Stimulated activated naive B cell treated with anti-CD40 and anti-IgM and Interleukin-4, amounts not matched to agents 10 μg/mL and 1 μg/mL and 100 μg/mL, for 72 hours (primary cell): ENCODE data around the gene TNIK.
A peak's percentile ranks its signal among the peaks of the same experiment; 100 is the strongest.

Source experiments
- ATAC-seq, 2 donors: fragments of 150-1000 bp; cut with Tn5 transposase; replicated peaks; 2 replicates each; pipeline ENCODE4 v1.10.0; 2021; ENCODE audit warnings: moderate library complexity in 1 of 2
- DNase-seq: peaks from one replicate; pipeline ENCODE4 v3.0.0; 2021
- H3K27ac Mint-ChIP-seq: one replicate; pipeline ENCODE4 v1.8.0; 2022; ENCODE audit warnings: mild to moderate bottlenecking, mixed read lengths
- H3K27me3 Mint-ChIP-seq, 2 donors: one replicate each; pipeline ENCODE4 v1.8.0; 2022; ENCODE audit warnings: mixed read lengths in 2 of 2
- H3K36me3 Mint-ChIP-seq, 2 donors: one replicate each; pipeline ENCODE4 v1.8.0; 2022; ENCODE audit warnings: mixed read lengths in 2 of 2, mild to moderate bottlenecking in 1 of 2
- H3K4me1 Mint-ChIP-seq, 2 donors: one replicate each; pipeline ENCODE4 v1.8.0; 2022; ENCODE audit warnings: mixed read lengths in 2 of 2, mild to moderate bottlenecking in 1 of 2
- H3K4me3 Mint-ChIP-seq, 2 donors: one replicate each; pipeline ENCODE4 v1.8.0; 2022; ENCODE audit warnings: mild to moderate bottlenecking in 2 of 2, mixed read lengths in 2 of 2, moderate library complexity in 1 of 2
- H3K9me3 Mint-ChIP-seq, 2 donors: one replicate each; pipeline ENCODE4 v1.8.0; 2022; ENCODE audit warnings: mixed read lengths in 2 of 2, mild to moderate bottlenecking in 1 of 2

Gene TNIK

DNA sequence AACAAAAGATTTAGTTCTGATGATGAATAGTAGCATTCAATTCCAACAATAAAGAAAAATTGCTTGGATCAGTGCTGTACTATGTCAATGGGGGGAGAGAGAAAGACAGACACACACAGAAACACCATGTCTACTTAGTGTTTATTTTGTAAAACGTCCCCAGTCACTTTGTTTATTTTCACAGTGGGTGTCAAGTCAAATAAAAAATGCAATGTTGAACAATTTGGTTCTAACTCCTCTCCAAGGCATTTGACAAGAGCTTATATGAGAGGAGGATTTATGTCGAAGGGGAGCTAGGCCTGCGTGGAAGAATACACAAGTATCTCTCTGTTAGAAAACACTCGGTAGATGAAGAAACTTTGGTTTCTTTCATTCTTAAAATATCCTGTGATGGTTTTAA, 232.0 kb downstream of the TNIK start:
- Mint-ChIP-seq H3K4me1 (peaks cover 0 to 2% of the 10 kb centered on the region in 2 donors), H3K27ac (no peak overlapping the region), H3K36me3 (peaks cover 0 to 4% of the 10 kb centered on the region in 2 donors), H3K4me3 (no peak overlapping the region), H3K9me3 (peaks cover 0 to 2% of the 10 kb centered on the region in 2 donors), H3K27me3 (no peaks in the 10 kb centered on the region)
- ATAC-seq (no peak), DNase-seq (no peak)

- Mint-ChIP-seq H3K4me3 (no peak overlapping the region), H3K4me1 (no peaks in the 10 kb centered on the region), H3K27ac (no peak overlapping the region), H3K27me3 (no peaks in the 10 kb centered on the region), H3K9me3 (peaks cover 0 to 3% of the 10 kb centered on the region in 2 donors), H3K36me3 (peaks cover 0 to 4% of the 10 kb centered on the region in 2 donors)
- DNase-seq = no peak
- no peak for ATAC-seq
These were observed 232.4 kb downstream of the TNIK start for GRCh38 chr3:171227828-171228227.

- no peaks in the 10 kb centered on the region for H3K27me3 Mint-ChIP-seq
- no peak overlapping the region for H3K27ac Mint-ChIP-seq
- no peaks in the 10 kb centered on the region for H3K4me1 Mint-ChIP-seq
- peaks cover 0 to 4% of the 10 kb centered on the region in 2 donors for H3K36me3 Mint-ChIP-seq
- no peak overlapping the region for H3K4me3 Mint-ChIP-seq
- DNase-seq = no peak
- ATAC-seq = no peak
- peaks cover 0 to 3% of the 10 kb centered on the region in 2 donors for H3K9me3 Mint-ChIP-seq
These were observed 232.8 kb downstream of the TNIK start for GRCh38 chr3:171227359-171227758.

- peaks cover 0 to 4% of the 10 kb centered on the region in 2 donors for H3K36me3 Mint-ChIP-seq
- ATAC-seq = no peak
These were observed 233.4 kb downstream of the TNIK start for GRCh38 chr3:171226794-171227193.

DNA sequence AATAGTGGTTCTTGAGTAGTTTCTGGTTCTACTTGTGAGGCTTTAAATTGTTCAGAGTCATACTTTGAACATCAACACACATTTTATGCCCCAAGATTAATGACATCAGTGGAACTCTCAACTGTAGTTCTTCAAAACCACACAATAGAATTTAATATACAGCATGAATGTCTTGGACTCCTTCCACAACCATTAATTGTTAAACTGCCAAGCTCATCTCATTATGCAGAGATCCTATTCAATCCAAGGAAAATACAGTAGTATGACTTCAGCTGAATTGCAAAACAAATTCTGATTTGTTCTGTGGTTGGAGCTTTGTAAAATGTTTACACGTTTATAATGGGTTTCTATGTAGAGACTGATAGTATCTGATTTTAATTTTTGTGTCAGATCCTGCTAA, 234.5 kb downstream of the TNIK start:
- ATAC-seq = no peak
- Mint-ChIP-seq H3K27me3 (no peaks in the 10 kb centered on the region), H3K9me3 (peaks cover 0 to 3% of the 10 kb centered on the region in 2 donors), H3K36me3 (peaks cover 0 to 4% of the 10 kb centered on the region in 2 donors), H3K4me3 (no peak overlapping the region), H3K4me1 (no peaks in the 10 kb centered on the region), H3K27ac (no peak overlapping the region)
- DNase-seq = no peak

More at GRCh38 chr3:171226794-171227193, 233.4 kb downstream of the TNIK start:
- Mint-ChIP-seq H3K4me3 (no peak overlapping the region), H3K4me1 (no peaks in the 10 kb centered on the region), H3K27ac (no peak overlapping the region), H3K9me3 (peaks cover 0 to 3% of the 10 kb centered on the region in 2 donors), H3K27me3 (no peaks in the 10 kb centered on the region)
- no peak for DNase-seq

DNA sequence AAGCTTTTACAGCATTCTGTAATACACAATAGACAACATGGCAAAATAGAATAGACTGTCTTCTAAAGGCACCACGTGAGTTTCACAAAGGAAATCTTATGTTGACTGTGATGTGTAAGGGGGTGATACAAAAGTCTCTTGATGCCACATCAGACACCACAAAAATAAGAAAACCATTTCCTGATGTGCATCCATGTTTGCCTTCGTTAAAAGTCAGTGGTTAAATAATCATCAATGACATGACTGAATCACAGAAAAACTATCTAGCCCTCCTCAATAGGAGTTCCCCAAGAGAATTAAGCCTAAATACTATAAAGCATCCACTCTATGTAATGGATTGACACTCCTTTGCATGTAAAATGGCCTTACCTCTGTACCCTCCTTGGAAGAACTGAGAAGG, 235.0 kb downstream of the TNIK start:
- Mint-ChIP-seq H3K9me3 (peaks cover 0 to 3% of the 10 kb centered on the region in 2 donors), H3K27ac (no peak overlapping the region), H3K27me3 (no peaks in the 10 kb centered on the region), H3K36me3 (peaks cover 0 to 4% of the 10 kb centered on the region in 2 donors), H3K4me1 (no peaks in the 10 kb centered on the region), H3K4me3 (no peak overlapping the region)
- DNase-seq = no peak
- ATAC-seq = peak in 1 of 2 donors; percentile 25

GRCh38 chr3:171223396-171223795, 236.8 kb downstream of the TNIK start:
- Mint-ChIP-seq H3K27ac (no peak overlapping the region), H3K27me3 (no peaks in the 10 kb centered on the region), H3K4me1 (no peaks in the 10 kb centered on the region), H3K9me3 (peaks cover 0 to 5% of the 10 kb centered on the region in 2 donors), H3K4me3 (no peak overlapping the region), H3K36me3 (peaks cover 0 to 4% of the 10 kb centered on the region in 2 donors)
- no peak for DNase-seq
- ATAC-seq = no peak

- no peak for ATAC-seq
- H3K9me3 Mint-ChIP-seq = peaks cover 0 to 5% of the 10 kb centered on the region in 2 donors
These were observed 237.2 kb downstream of the TNIK start for GRCh38 chr3:171222995-171223394.

DNA sequence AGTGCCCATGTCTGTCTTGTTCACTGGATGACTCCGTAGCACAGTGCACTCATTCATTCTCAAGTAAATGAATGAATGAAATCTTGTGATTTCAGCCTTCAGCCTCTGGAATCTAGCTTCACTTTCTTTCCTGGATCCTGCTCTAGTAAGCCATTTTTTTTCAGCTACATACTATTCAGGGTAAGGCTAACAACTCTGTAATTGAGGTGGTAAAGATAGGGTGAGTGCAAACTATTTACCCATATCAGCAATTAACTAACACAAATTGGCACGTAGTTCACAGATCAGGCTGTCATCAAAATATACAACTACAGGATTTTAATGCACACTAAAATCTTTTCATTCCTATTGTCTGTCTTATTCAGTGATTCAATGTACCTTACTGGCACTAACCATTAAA, 238.6 kb downstream of the TNIK start:
- Mint-ChIP-seq H3K4me3 (no peak overlapping the region), H3K36me3 (peaks cover 0 to 4% of the 10 kb centered on the region in 2 donors), H3K9me3 (peaks cover 0 to 5% of the 10 kb centered on the region in 2 donors), H3K4me1 (no peaks in the 10 kb centered on the region), H3K27ac (no peak overlapping the region), H3K27me3 (no peaks in the 10 kb centered on the region)
- ATAC-seq (no peak), DNase-seq (no peak)

More at GRCh38 chr3:171222995-171223394, 237.2 kb downstream of the TNIK start:
- Mint-ChIP-seq H3K36me3 (peaks cover 0 to 4% of the 10 kb centered on the region in 2 donors), H3K4me3 (no peak overlapping the region), H3K4me1 (no peaks in the 10 kb centered on the region), H3K27ac (no peak overlapping the region), H3K27me3 (no peaks in the 10 kb centered on the region)
- DNase-seq = no peak

- H3K27ac Mint-ChIP-seq = no peak overlapping the region
- H3K9me3 Mint-ChIP-seq = peaks cover 0 to 3% of the 10 kb centered on the region in 2 donors
- H3K4me1 Mint-ChIP-seq = no peaks in the 10 kb centered on the region
- peaks cover 0 to under 1% of the 10 kb centered on the region in 2 donors for H3K36me3 Mint-ChIP-seq
- no peak overlapping the region for H3K4me3 Mint-ChIP-seq
- ATAC-seq (no peak), DNase-seq (no peak)
- H3K27me3 Mint-ChIP-seq = no peaks in the 10 kb centered on the region
These were observed 239.1 kb downstream of the TNIK start for GRCh38 chr3:171221104-171221503.

DNA sequence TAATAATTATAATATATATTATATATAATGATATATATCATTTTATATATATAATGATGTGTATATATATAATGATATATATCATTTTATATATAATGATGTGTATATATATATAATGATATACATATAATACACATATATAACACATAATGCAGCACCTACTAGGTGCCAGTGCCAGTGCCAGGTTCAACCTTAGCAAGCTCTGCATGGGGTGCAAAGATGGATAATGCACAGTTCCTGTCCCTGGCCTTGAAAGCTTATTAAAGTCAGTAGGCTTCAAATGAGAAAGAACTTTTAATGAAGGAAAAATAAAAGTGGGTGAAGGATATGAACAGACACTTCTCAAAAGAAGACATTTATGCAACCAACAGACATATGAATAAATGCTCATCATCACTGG, 240.9 kb downstream of the TNIK start:
- no peak for ATAC-seq
- no peaks in the 10 kb centered on the region for H3K36me3 Mint-ChIP-seq
- no peak overlapping the region for H3K4me3 Mint-ChIP-seq
- H3K4me1 Mint-ChIP-seq = no peaks in the 10 kb centered on the region
- H3K9me3 Mint-ChIP-seq = peaks cover 0 to 3% of the 10 kb centered on the region in 2 donors
- H3K27ac Mint-ChIP-seq = no peak overlapping the region
- H3K27me3 Mint-ChIP-seq = no peaks in the 10 kb centered on the region
- DNase-seq = no peak

GRCh38 chr3:171218069-171218468, 242.1 kb downstream of the TNIK start:
- H3K4me1 Mint-ChIP-seq = no peaks in the 10 kb centered on the region

DNA sequence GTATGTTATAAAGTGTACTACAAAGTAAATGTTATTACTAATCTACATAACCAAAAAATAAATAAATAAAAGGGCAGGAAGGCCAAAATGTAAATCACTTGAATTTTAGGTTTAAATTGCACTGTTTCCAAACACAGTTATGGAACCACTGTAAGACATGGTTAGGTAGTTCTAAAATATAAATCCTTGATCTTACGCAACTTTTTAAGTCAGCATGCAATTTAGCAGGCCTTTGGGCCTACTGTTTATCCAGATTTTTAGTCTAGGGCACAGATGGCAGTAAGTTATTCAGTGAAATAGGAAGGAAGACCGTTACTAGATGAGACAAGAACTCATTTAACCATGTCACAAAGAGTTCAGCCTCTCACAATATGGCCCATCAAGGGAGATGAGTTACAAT, 246.3 kb downstream of the TNIK start:
- no peak overlapping the region for H3K27ac Mint-ChIP-seq

More at GRCh38 chr3:171218069-171218468, 242.1 kb downstream of the TNIK start:
- no peak overlapping the region for H3K4me3 Mint-ChIP-seq
- no peaks in the 10 kb centered on the region for H3K27me3 Mint-ChIP-seq
- peaks cover 0 to 3% of the 10 kb centered on the region in 2 donors for H3K9me3 Mint-ChIP-seq
- peak; percentile 41 to 56 for ATAC-seq
- DNase-seq = no peak
- H3K27ac Mint-ChIP-seq = no peak overlapping the region
- H3K36me3 Mint-ChIP-seq = no peaks in the 10 kb centered on the region

GRCh38 chr3:171213178-171213577, 247.0 kb downstream of the TNIK start:
- Mint-ChIP-seq H3K27ac (no peak overlapping the region), H3K4me1 (no peaks in the 10 kb centered on the region), H3K36me3 (peaks cover 0 to 4% of the 10 kb centered on the region in 2 donors), H3K27me3 (no peaks in the 10 kb centered on the region), H3K4me3 (no peak overlapping the region), H3K9me3 (no peaks in the 10 kb centered on the region)
- ATAC-seq (no peak), DNase-seq (no peak)

More for the DNA sequence above, 246.3 kb downstream of the TNIK start:
- no peak for DNase-seq
- Mint-ChIP-seq H3K27me3 (no peaks in the 10 kb centered on the region), H3K36me3 (peaks cover 0 to 4% of the 10 kb centered on the region in 2 donors), H3K4me3 (no peak overlapping the region), H3K9me3 (no peaks in the 10 kb centered on the region), H3K4me1 (no peaks in the 10 kb centered on the region)
- no peak for ATAC-seq

DNA sequence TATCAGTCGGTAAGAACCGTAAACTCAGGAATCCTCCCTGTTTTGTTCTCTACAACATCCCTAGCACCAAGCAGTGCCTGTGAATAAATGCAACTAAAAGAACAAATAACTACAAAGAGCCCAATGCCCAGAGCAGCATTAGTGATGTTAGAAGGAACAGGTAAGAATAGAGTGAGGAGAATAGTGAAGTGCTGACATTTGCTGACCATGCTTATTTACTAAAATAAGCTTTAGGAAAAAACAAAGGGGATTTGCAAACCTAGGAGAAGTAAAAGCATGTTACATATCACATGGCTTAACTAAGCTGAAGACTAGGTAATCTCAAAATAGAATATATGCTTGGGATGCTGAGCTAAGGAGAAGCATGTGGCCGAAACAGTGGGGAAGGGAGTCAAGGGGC, 247.6 kb downstream of the TNIK start:
- H3K27ac Mint-ChIP-seq = no peak overlapping the region
- no peaks in the 10 kb centered on the region for H3K27me3 Mint-ChIP-seq
- H3K9me3 Mint-ChIP-seq = no peaks in the 10 kb centered on the region
- no peak overlapping the region for H3K4me3 Mint-ChIP-seq
- H3K36me3 Mint-ChIP-seq = peaks cover 0 to 4% of the 10 kb centered on the region in 2 donors
- no peaks in the 10 kb centered on the region for H3K4me1 Mint-ChIP-seq
- ATAC-seq = no peak
- DNase-seq = no peak

DNA sequence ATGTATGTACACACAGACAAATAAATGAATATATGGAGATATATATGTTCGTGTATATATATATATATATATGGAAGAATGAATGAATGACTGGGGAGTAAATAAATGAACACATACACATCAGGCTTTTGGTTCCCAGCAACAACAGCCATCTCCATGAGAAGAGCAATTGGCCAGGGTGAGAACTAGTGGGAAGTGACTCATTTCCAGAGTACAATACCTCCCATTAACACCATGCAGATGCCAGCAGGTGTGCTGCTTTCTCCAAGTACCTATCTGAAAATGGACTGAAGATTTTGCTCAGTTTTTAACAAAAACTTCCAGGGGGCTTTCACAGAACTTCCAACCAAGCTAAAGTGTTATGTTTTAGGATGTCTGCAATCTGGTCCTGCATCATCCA, 253.9 kb downstream of the TNIK start:
- DNase-seq = no peak
- Mint-ChIP-seq H3K4me3 (no peak overlapping the region), H3K36me3 (peaks cover 0 to 8% of the 10 kb centered on the region in 2 donors), H3K27me3 (no peaks in the 10 kb centered on the region), H3K9me3 (peaks cover 7% of the 10 kb centered on the region in 2 donors), H3K4me1 (no peaks in the 10 kb centered on the region), H3K27ac (no peak overlapping the region)
- no peak for ATAC-seq
